NB4 (cell line): Measurements from ENCODE around the gene ZNF148.
A peak's percentile ranks its signal among the peaks of the same experiment; 100 is the strongest.

Experiments
- DNase-seq: peaks from one replicate; pipeline ENCODE4 v3.0.0; 2010; ENCODE audit warnings: low read depth
- H3K4me3 ChIP-seq: one replicate; pipeline ENCODE4 v1.5.1; 2011; ENCODE audit warnings: mild to moderate bottlenecking, low read depth, low read length, moderate library complexity
- MYC ChIP-seq: IDR thresholded peaks from 2 replicates; pipeline ENCODE4 v1.6.1; 2011; ENCODE audit warnings: low read depth, low read length
- POLR2A ChIP-seq: IDR thresholded peaks from 2 replicates; pipeline ENCODE4 v1.6.1; 2011; ENCODE audit warnings: mild to moderate bottlenecking; ENCODE audit not compliant: insufficient read length; ENCODE audit errors: extremely low read depth
- TF ChIP-seq, protein P1 (sequence below): IDR thresholded peaks from 2 replicates; pipeline ENCODE4 v1.6.1; 2011; ENCODE audit warnings: low read depth, low read length
- TF ChIP-seq, protein P2 (sequence below): IDR thresholded peaks from one replicate; pipeline ENCODE4 v1.5.1; 2012; ENCODE audit warnings: low read depth, low read length

ZNF148 gene

DNA sequence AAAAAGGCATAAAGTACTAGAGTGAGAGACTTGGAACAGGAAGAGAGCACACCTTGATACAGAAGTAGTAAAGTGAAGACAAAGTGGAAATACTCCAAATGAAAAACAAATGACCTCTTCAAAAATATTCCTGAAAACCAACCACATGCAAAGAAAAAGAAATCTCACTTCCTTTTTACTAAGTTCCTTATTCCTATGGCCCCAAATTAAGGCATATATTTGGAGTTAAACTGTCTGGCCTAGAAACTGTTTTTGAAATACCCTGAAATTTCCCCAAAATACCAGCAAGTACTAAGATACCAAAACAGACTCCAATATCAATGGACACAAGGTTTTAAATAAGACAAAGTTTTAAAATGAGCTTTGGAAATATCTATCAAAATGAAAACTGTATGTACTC lies 58.2 kb downstream of the ZNF148 start:
- TF ChIP-seq POLR2A (no peak), MYC (no peak)
- TF ChIP-seq, protein P1, sequence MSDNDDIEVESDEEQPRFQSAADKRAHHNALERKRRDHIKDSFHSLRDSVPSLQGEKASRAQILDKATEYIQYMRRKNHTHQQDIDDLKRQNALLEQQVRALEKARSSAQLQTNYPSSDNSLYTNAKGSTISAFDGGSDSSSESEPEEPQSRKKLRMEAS: no peak
- DNase-seq: no peak
- H3K4me3 ChIP-seq: no peak overlapping the region

DNA sequence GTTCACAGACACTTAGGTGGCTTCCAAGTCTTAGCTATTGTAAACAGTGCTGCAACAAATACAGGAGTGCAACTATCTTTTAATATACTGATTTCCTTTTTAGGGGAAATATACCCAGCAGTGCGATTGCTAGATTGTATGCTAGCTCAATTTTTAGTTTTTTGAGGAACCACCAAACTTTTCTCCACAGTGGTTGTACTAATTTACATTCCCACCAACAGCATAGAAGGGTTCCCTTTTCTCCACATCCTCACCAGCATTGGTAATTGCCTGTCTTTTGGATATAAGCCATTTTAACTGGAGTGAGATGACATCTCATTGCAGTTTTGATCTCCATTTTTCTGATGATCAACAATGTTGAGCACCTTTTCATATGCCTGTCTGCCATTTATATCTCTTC lies 58.9 kb downstream of the ZNF148 start:
- DNase-seq: no peak
- TF ChIP-seq, protein P1: no peak
- TF ChIP-seq POLR2A: no peak
- TF ChIP-seq, protein P2, sequence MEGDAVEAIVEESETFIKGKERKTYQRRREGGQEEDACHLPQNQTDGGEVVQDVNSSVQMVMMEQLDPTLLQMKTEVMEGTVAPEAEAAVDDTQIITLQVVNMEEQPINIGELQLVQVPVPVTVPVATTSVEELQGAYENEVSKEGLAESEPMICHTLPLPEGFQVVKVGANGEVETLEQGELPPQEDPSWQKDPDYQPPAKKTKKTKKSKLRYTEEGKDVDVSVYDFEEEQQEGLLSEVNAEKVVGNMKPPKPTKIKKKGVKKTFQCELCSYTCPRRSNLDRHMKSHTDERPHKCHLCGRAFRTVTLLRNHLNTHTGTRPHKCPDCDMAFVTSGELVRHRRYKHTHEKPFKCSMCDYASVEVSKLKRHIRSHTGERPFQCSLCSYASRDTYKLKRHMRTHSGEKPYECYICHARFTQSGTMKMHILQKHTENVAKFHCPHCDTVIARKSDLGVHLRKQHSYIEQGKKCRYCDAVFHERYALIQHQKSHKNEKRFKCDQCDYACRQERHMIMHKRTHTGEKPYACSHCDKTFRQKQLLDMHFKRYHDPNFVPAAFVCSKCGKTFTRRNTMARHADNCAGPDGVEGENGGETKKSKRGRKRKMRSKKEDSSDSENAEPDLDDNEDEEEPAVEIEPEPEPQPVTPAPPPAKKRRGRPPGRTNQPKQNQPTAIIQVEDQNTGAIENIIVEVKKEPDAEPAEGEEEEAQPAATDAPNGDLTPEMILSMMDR: no peak
- no peak for TF ChIP-seq MYC
- H3K4me3 ChIP-seq: no peak overlapping the region

DNA sequence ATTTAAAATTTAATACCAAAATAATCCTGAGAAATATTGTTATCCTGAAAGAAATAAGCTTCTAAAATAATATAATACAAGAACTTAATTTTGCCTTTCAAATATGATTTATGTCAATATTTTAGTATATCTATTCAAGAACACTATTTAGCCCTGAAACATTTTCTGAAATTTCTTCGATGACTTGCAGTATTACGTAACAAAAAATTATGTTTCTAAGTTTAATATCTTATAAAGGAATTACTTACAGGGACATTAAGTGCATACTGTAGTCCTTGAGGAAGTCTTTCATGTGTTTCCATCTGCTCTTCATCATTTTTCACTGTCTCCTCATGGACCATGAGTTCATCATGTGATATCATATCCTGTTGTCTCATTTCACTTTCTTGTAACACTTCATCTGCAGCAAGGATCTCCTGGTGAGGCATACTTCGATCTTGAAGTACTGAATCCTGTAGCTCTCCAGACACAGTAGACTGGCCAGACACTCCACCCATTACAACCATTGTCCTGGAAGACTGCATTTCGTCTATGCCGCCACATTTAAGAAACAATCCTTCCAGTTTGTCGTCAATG lies 62.0 kb downstream of the ZNF148 start:
- H3K4me3 ChIP-seq: no peak overlapping the region
- TF ChIP-seq, protein P2: no peak
- TF ChIP-seq MYC (no peak), POLR2A (no peak)
- TF ChIP-seq, protein P1: no peak; the same call in 1 of the 2 replicates
- peak; percentile 35 for DNase-seq

DNA sequence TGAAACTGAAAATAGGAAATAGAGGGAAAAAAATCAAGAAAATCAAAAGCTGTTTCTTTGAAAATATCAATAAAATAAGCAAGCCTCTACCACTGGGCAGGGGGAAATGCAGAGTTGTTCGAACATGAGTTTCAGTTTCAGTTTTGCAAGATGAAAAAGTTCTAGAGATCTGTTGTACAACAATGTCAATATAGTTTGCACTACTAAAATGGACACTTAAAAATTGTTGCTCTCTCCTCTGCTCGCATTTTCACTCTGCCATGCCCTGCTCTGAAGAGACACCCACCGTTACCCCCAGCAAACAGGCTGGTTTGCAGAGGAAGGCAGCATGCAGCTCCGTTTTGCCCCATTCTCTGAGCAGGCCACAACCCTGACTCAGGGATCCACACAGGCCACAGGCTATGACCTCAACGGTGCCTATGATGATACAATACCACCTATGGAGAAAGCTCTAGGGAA lies 64.5 kb downstream of the ZNF148 start:
- H3K4me3 ChIP-seq: peak overlapping the region; percentile 66
- DNase-seq: peak; percentile 86
- TF ChIP-seq POLR2A: no peak
- TF ChIP-seq, protein P2: no peak
- TF ChIP-seq, protein P1: no peak
- TF ChIP-seq MYC: no peak

DNA sequence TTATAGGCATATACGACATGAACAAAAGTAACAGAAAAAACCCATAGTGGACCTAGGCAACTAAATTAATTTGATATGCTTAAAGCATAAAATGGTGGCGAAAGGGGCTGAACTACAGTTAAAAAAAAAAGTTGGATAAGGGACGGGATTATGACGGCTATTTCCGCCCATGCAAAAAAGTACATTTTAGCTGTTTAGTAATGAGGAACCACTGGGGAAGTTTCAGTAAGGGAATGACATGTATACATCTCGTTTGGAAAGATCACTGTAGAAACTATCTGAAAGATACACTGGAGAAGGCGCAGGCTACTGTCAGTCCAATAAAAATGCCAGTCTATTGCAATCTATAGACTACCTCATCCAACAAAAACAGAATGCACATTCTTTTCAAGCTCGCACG lies 65.6 kb downstream of the ZNF148 start:
- H3K4me3 ChIP-seq: no peak overlapping the region
- DNase-seq: no peak
- TF ChIP-seq, protein P2: no peak
- TF ChIP-seq POLR2A: no peak
- TF ChIP-seq, protein P1: no peak
- no peak for TF ChIP-seq MYC

DNA sequence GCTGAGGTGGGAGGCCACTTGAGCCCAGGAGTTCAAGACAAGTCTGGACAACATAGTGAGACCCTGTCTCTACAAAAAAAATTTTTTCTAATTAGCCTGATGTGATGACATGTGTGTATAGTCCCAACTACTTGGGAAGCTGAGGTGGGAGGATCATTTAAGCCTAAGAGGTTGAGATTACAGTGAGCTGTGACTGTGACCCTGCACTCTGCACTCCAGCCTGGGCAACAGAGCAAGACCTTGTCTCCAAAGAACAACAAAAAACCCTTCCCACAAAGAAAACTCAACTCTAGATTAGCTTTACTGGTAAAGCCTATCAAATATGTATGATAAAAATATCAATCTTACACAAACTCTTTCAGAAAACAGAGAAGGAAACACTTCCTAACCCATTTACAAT lies 68.5 kb downstream of the ZNF148 start:
- no peak overlapping the region for H3K4me3 ChIP-seq
- DNase-seq: no peak
- TF ChIP-seq, protein P1: no peak
- TF ChIP-seq MYC (no peak), POLR2A (no peak)
- TF ChIP-seq, protein P2: no peak
